GM20000 (cell line): ENCODE results near the gene PTGFRN.

Source experiments
- DNase-seq: peaks from one replicate; pipeline ENCODE4 v3.0.0; 2012; ENCODE audit warnings: low spot score
- TF ChIP-seq, protein P1 (sequence below): IDR thresholded peaks from 2 replicates; pipeline ENCODE4 v1.5.1; 2012; ENCODE audit warnings: mild to moderate bottlenecking, control low read depth; ENCODE audit errors: extremely low read depth, missing control alignments

The PTGFRN gene

DNA sequence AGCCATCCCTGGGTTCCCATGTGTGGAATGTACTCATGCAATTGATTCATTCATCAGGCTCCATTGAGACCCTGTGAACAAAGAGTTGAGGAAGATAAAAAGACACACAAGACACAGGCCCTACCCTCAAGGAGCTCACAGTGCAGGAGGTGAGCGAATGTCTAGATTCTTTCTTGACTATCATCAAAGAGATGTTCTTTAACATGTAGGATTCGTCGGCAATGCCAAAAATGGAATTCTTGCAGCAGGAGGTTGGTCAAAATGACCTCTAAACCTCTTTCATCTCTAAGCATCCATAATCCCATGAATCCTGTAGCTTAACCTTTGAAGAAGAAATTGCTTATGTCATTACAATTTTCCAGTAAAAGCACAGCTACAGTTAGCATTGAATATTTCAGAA lies 122.5 kb downstream of the PTGFRN start:
- DNase-seq, result no peak
- TF ChIP-seq, protein P1, sequence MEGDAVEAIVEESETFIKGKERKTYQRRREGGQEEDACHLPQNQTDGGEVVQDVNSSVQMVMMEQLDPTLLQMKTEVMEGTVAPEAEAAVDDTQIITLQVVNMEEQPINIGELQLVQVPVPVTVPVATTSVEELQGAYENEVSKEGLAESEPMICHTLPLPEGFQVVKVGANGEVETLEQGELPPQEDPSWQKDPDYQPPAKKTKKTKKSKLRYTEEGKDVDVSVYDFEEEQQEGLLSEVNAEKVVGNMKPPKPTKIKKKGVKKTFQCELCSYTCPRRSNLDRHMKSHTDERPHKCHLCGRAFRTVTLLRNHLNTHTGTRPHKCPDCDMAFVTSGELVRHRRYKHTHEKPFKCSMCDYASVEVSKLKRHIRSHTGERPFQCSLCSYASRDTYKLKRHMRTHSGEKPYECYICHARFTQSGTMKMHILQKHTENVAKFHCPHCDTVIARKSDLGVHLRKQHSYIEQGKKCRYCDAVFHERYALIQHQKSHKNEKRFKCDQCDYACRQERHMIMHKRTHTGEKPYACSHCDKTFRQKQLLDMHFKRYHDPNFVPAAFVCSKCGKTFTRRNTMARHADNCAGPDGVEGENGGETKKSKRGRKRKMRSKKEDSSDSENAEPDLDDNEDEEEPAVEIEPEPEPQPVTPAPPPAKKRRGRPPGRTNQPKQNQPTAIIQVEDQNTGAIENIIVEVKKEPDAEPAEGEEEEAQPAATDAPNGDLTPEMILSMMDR, result no peak

DNA sequence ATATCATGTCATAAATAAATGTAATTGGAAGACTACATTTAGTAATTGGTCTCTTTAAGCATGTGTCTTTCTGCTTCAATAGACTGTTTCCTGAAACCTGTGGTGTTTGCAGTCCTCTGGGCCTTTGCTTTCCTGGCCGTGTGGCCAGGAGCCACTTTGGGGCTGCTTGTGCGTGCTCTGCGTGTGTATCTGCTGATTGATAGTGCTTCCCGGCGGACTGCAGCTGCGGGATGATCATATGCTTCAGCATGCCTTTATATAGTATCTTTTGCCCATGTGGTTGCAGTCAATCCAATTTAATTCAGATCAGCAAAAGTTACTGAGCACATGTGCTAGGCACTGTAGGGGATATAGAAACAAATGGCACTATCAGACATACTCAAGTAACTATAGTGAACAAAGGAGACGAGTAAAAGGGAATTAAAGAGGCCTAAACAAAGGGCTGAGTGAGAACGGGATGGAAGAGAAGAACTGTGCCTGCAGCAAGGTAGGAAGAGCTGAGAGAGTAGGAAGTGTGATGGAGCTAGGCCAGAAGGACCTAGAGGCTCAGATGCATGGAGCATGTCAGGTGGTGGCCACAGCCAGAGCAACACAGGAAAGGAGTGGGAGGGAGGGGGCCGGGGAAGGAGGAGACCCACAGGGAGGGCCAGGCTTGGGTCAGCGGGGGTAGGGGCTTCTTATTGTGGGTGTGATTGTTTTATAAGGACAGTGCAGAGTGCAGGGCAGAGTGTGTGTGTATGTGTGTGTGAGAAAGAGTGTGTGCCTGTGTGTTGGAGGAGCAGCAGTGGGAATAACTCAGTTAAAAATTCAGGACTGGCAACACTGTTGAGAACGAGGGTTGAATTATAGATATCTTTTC lies 123.2 kb downstream of the PTGFRN start:
- TF ChIP-seq, protein P1, result no peak
- no peak for DNase-seq

DNA sequence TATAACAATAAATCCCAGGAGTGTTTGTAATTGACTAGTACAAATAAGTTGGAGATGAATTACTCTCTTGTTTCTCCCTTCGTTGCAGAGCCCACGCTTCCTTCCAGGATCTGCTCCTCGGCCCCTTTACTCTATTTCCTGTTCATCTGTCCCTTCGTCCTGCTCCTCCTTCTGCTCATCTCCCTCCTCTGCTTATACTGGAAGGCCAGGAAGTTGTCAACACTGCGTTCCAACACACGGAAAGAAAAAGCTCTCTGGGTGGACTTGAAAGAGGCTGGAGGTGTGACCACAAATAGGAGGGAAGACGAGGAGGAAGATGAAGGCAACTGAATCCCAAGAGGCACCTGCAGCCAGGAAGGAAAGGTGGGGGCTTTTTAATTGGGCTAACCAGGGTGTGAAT lies 124.1 kb downstream of the PTGFRN start:
- DNase-seq, result no peak
- TF ChIP-seq, protein P1, result no peak

DNA sequence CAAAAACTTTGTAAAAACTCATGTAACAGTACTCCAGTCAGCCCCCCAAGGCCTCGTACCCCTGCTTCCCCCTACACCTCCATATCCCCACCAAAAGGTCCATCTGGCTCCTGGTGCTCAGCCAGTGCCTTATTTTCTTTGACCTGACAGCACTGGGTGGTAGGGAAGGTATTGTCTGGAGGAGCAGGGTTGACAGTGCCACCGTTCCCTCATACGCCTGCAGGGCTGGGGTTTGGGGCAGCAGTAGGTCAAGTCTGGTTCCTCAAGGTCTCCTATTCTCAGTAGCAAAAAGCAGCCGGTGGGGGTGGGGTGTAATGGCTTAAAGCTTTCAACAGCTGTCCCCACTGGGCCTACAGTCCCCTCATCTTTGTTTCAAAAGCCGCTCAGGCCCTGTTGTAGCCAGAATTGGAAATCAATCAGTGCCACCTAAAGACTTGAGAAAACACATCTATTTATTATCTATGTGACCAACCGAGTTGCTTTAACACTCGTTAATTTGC lies 125.1 kb downstream of the PTGFRN start:
- no peak for DNase-seq
- TF ChIP-seq, protein P1, result no peak

DNA sequence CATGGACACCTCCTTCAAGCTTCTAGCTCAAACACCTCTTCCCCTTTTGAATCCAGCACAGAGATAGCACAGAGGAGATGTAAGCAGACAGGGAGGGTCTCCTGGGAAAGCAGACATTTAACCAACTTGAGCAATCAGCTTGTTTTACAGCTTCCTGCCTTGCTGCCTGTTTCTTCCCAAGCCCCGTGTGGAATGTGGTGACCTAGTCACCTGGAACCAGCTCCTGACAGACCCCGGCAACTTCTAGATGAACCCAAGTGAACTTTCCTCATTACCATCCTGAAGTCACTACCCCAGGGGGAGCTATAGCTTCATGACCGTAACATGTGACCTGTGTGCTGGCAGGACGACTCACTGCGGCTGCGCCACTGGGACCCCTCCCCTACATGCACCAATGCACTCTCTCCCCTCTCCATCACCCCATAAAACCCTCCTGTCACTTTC lies 126.3 kb downstream of the PTGFRN start:
- no peak for DNase-seq
- TF ChIP-seq, protein P1, result no peak

DNA sequence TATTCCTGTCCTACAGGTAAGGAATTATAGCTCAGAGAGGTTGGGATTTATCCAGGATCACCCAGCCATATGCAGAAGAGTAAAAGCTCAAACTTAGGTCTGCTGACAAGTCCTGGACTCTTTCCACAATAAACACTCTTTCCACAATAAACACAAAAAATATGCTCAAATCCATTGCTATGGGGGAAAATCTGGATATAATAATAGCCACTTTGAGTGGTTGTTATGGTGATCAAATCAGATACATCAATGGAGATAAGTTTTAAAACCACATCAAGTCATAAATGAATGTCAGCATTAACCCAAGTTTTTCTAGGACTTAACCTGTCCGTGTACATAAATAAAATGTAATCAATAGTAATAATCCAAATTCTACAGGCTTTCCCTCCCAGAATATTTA lies 128.1 kb downstream of the PTGFRN start:
- no peak for DNase-seq
- TF ChIP-seq, protein P1, result no peak

DNA sequence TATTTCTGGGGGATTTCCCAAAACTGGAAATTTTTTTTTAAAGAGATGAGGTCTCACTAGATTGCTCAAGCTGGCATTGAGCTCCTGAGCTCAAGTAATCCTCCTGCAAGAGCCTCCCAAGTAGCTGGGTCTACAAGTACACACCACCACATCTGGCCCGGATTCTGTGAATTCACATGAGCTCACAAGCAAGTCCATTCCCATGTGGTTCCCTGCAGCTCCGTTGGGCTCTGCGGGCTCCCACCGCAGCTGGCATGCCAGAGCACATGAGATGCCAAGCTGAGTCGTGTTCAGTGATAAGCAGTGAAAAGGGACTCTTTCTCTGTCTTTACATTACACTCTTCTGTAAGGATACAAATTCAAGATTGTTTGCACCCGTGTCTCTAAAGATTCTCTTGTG lies 128.5 kb downstream of the PTGFRN start:
- no peak for DNase-seq
- TF ChIP-seq, protein P1, result no peak
